DND-41 (cell line): ENCODE data around the gene NFATC2.

Source experiments
- CTCF ChIP-seq: IDR thresholded peaks from 2 replicates; pipeline ENCODE4 v1.5.1; 2012; ENCODE audit warnings: borderline replicate concordance, low read length, moderate library complexity, mild to moderate bottlenecking; ENCODE audit not compliant: poor library complexity, severe bottlenecking; ENCODE audit errors: extremely low read depth
- EZH2 ChIP-seq: IDR thresholded peaks from 3 replicates; pipeline ENCODE4 v1.6.1; 2012; ENCODE audit warnings: borderline replicate concordance, low read depth, mild to moderate bottlenecking, moderate library complexity, low read length, inconsistent platforms; ENCODE audit not compliant: severe bottlenecking

GRCh38 chr20:51563174-51563485, 20.6 kb upstream of the NFATC2 start:
- TF ChIP-seq CTCF (no peak), EZH2 (no peak)
